Measurements from ENCODE around the gene CLCN7.

CLCN7 gene

DNA sequence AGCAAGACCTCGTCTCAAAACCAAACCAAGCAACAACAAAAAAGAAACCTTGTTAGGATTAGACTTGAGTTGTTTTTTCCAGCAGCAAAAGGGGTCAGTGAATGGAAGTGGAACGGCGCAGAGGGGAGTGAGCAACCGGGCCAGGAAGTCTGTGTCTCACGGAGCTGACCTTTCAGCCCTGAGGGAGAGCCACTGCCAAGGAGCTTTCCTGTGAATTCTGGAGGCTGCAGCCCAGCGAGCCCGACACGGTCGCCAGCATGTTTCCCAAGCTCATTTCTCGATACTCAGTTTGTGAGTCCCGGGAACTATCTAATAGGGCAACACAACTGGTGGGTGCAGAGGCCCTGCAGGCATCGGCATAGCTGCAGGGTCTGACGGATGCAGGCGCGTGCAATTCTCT, 37.9 kb upstream of the CLCN7 start:
- H3K27ac ChIP-seq: no peak overlapping the region
- TF ChIP-seq, protein P1, sequence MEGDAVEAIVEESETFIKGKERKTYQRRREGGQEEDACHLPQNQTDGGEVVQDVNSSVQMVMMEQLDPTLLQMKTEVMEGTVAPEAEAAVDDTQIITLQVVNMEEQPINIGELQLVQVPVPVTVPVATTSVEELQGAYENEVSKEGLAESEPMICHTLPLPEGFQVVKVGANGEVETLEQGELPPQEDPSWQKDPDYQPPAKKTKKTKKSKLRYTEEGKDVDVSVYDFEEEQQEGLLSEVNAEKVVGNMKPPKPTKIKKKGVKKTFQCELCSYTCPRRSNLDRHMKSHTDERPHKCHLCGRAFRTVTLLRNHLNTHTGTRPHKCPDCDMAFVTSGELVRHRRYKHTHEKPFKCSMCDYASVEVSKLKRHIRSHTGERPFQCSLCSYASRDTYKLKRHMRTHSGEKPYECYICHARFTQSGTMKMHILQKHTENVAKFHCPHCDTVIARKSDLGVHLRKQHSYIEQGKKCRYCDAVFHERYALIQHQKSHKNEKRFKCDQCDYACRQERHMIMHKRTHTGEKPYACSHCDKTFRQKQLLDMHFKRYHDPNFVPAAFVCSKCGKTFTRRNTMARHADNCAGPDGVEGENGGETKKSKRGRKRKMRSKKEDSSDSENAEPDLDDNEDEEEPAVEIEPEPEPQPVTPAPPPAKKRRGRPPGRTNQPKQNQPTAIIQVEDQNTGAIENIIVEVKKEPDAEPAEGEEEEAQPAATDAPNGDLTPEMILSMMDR (IDR thresholded peaks at IDR 0.05): no peak
- no peak for TF ChIP-seq ZFX (IDR thresholded peaks at IDR 0.05; ENCODE audit: borderline replicate concordance)

DNA sequence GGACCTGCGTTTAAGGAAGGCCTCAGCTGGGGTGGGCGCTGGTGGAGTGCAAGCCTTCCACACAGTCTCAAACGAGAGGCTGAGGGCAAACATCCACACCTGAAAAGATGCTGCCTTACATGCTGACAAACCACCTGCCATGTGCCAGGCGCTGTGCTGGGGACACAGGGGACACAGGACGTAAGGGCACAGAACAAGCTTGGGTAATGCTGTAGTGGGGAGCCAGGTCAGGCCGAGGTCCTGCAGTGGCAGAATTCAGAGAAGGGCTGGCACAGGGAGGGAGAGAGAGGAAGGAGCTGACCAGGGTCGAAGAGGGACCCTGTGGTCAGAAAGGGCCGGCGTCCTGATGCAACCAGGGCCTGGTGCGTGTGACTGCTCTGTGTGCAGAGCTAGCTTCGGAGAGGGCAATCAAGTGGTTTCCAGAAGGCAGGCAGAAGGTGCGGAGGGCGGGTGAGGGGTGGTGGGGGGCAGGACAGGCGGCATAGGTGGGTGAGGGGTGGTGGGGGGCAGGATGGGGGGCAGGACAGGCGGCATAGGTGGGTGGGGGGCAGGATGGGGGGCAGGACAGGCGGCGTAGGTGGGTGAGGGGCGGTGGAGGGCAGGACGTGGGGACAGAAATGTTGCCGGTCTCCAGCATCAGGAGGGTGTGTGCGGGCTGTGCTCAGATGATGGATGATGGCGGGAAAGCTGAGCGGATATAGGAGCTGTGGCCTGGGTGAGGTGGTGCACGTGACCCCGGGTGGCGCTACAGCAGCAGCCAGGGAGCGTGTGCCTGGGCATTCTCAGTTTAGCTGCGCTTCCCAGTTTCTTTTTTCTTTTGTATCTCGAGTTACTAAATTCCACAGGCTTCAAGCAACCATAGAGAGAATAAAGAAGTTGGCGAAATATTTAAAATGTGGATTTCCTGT, 37.1 kb upstream of the CLCN7 start:
- no peak for TF ChIP-seq ZFX (IDR thresholded peaks at IDR 0.05; ENCODE audit: borderline replicate concordance)
- TF ChIP-seq, protein P1 (IDR thresholded peaks at IDR 0.05): no peak

DNA sequence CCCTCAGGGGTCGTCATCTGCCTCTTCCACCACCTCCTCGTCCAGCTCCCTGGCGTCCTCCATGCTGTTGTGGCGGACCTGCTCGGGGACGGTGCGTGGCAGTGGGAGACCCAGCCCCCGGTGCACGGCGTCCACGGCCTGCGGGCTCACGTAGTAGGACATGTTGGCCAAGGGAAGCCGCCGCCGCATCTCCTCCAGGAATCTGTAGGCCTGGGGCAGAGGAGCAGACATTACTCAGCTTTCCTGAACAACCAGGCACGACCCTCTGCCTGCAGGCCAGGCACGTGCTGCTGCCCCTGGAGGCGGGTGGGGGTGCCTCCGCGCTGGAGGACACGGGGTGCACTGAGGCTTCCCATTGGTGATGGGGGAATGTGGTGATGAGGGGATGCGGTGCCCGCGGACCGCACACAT, 36.1 kb upstream of the CLCN7 start:
- H3K27ac ChIP-seq: no peak overlapping the region
- TF ChIP-seq, protein P1 (IDR thresholded peaks at IDR 0.05): no peak
- no peak for TF ChIP-seq ZFX (IDR thresholded peaks at IDR 0.05; ENCODE audit: borderline replicate concordance)

More for the DNA sequence above, 37.1 kb upstream of the CLCN7 start:
- no peak overlapping the region for H3K27ac ChIP-seq

DNA sequence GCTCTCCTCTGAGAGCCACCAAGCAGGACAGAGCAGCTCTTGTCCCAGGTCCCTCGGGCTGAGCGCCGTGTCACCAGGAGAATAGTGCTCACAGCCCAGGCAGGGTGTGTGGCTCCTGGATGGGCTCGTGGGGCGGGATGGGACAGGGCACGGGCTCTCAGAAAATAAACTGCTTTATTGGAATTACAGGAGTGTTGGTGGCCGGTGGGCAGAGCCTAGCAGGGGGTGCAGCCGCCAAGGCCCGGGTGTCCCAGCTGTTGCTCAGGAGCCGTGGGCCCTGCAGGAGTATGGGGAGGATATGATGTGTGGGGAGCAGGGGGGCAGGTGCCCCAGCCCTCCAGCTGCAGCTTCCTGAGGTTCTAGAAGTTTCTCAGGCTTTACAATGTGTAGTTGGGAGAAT, 35.4 kb upstream of the CLCN7 start:
- no peak overlapping the region for H3K27ac ChIP-seq
- no peak for TF ChIP-seq ZFX (IDR thresholded peaks at IDR 0.05; ENCODE audit: borderline replicate concordance)
- TF ChIP-seq, protein P1 (IDR thresholded peaks at IDR 0.05): no peak

DNA sequence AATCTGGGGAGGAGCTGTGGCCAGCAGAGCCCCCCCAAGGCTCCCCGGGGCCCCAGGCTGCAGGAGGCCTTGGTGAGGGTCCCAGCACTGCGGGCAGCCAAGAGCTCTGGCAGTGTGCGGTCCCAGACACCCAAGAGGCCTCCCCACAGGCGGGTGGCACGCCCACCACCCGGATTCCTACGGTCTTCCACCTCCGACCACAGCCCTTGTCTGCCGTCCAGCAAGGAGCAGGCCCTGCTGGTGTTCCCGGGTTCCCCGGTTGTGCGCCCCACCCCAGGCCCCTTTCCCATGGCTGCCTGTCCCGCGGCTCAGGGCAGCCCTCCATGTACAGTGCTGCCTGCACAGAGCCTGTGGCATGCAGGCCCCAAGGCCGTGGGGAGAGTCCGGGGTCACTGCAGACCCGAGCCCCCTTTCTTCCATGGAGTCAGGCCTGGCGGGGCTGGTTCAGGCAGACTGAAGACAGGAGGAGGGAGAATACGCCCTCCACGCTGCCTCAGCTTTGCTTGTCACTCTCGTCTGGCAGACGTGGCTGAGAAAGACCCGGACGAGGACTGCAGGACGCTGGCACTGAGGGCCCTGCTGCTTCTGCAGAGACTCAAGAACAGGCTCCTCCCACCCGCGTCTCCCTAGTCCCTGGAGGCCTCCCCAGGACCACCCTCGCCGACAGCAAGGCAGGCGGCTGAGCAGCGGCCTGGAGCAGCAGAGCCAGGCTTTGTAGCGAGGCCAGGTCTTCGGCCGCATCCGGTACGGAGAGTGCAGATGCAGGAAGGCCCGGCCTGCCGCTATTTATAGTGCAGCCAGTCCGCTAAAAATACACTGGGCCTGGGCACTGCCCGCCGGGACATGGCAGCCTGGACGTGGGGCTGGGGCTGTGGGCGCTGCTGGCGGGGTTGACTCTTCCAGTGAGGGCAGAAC, 34.7 kb upstream of the CLCN7 start:
- TF ChIP-seq, protein P1 (IDR thresholded peaks at IDR 0.05): no peak
- no peak for TF ChIP-seq ZFX (IDR thresholded peaks at IDR 0.05; ENCODE audit: borderline replicate concordance)
- H3K27ac ChIP-seq: no peak overlapping the region

DNA sequence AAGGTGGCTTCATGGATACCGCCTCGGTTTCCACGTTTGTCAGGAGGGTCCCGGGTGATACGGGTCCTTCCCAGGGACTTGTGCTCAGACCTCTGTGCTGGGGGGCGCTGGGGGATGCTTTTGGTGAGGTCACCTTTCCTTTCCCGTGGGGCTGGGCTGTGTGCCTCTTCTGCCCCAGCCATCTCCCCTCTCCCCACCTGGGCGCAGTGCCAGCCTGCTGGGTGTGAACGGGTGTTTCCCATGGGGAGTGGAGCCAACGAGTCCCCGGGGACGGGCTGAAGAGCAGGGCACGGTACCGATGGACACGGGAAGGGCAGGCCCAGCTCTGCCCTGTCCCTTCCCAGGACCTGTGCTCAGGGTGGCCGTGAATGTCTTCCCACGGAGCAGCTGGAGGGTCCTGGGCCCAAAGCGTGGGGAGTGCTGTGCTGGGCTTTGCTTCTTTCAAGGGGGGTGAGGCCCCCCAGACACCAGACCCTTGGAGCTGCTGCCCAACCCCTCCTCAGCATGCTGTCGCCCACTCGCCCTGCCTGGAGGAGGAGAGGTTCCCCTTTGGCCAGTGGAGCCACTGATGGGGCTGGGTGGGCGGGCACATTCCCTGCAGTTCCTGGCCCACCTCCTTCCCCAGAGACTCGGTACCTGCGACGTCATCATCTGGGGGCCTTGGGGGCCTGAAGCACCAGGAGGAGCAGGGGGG, 33.8 kb upstream of the CLCN7 start:
- no peak overlapping the region for H3K27ac ChIP-seq
- no peak for TF ChIP-seq ZFX (IDR thresholded peaks at IDR 0.05; ENCODE audit: borderline replicate concordance)
- TF ChIP-seq, protein P1 (IDR thresholded peaks at IDR 0.05): no peak
